Amygdala (tissue), 56 donors: ENCODE data around the gene NAT14.

Experiments
- DNase-seq, 56 donors: peaks; one replicate each; lab custom pipeline; 2025; lab: John Stamatoyannopoulos, UW

NAT14 gene

GRCh38 chr19:55497763-55498162, 12.8 kb downstream of the NAT14 start:
- no peak for DNase-seq

DNA sequence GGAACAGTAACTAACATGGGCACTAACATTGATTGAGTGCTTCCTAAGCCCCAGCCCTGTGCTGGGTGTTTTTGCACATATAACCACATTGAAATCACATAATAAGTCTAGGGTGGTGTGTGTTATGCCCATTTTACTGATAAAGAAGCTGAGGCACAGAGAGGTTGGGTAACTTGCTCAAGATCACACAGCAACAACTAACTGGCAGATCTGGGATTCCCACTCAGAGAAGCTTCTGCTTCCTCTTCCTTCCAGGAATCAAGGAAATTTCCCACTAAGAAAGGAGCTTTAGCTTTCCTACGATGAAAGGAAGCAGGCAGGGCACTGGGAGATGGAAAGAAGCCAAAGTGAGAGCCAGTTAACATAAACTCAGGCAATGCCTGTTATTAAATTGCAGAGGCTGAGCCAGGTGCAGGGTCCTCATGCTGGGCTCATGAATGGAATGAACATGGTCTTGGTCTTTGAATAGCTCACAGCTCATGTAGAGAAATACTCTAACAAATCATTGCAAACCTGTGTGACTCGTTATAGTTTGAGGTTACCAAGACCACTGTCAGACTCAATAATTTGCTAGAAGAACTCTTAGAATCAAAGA, 13.4 kb downstream of the NAT14 start:
- DNase-seq = no peak

- DNase-seq = no peak
These were observed 15.5 kb downstream of the NAT14 start for GRCh38 chr19:55500368-55500952.

DNA sequence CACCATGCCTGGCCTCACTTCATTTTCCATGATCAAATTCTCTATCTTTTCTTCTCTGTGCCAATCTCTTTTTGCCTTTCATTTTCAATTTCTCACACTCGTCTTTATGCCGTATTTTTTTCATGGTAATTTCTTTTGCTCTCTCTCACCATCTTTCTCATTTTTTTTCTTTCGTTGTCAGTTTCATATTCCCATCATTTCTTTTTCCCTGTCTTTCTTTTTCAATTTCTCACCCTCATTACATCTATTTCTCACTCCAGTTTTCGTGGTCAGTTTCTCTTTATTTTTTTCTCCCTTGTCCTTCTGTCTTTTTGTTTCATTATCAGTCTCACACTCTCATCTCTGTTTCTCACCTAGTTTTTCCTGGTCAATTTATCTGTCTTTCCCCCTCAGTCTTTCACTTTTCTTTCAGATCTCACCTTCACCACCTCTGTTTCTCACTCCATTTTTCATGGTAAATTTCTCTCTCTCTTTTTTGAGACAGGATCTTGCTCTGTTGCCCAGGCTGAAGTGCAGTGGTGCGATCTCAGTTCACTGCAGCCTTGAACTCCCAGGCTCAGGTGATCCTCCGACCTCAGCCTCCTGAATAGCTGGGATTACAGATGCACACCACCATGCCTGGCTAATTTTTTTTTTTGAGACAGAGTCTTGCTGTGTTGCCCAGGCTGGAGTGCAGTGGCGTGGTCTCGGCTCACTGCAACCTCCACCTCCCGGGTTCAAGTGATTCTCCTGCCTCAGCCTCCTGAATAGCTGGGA, 17.4 kb downstream of the NAT14 start:
- DNase-seq = no peak

GRCh38 chr19:55503157-55503501, 18.1 kb downstream of the NAT14 start:
- no peak for DNase-seq

GRCh38 chr19:55503502-55504251, 18.7 kb downstream of the NAT14 start:
- DNase-seq = peak; percentile 60 to 99 (median 91)

GRCh38 chr19:55504252-55504603, 19.2 kb downstream of the NAT14 start:
- no peak for DNase-seq

- no peak for DNase-seq
These were observed 20.0 kb downstream of the NAT14 start for GRCh38 chr19:55504981-55505380.

GRCh38 chr19:55508120-55508519, 23.1 kb downstream of the NAT14 start:
- DNase-seq = no peak

DNA sequence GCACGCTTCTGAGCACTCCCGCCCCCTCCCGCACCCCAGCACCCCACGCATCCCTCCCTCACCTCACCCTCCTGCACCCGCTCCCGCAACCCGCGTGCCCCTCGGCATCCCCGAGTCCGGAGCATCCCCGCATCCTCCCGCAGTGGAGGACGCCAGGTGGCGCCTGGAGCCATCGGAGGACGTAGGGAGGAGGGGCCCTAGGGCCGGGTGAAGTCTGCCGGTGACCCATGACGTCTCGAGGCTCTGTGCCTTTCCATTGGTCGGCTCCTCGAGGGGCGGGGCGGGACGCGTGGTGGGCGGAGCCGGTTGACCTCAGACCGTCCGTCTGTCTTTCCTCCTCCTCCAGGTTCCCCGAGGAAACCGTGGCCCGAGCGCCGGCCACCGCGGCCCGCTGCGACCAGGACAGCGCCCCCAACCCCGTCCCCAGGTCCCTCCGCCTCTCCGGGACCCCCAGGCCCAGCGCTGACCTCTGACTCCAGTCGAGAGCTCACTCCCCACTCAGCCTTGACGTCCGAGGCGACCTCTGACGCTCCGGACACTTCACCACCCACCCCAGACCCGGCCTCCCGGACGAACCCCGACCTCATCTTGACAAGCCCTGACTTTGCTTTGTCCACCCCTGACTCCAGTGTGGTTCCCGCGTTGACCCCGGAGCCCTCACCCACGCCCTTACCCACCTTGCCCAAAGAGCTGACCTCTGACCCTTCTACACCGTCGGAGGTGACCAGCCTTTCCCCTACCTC, 32.1 kb downstream of the NAT14 start:
- peak; percentile 17 to 96 (median 87) for DNase-seq

DNA sequence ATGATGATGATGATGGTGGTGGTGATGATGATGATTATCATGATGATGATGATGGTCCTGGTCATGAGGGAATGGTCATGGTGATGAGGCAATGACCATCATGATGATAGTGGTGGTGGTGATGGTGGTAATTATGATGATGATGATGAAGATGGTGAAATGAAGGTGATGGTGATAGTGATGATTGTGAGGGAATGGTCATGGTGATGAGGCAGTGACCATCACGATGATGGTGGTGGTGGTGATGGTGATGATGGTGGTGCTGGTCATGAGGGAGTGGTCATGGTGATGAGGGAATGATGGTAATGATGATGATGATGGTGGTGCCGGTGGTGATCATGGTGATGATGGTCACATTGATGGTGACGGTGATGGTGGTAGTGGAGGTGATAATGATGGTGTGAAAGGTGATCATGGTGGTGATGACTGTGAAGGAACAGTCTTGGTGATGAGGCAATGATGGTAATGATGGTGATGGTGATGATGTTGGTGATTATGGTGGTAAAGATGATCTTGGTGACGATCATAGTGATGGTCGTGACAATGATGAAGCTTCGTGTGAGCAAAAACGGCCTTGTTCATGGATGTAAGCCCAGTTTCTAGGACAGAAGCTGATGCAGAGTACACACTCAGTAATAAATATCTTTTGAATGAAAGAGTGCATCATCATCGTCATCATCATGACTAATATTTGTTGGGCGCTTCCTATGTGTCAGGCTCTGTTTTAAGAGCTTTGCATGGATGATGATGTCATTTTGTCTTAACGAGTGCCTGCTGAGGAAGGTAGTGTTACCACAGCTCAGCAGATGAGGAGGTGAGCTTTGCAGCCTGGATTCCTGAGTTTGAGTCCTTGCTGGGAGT, 34.7 kb downstream of the NAT14 start:
- no peak for DNase-seq

GRCh38 chr19:55520691-55521292, 35.8 kb downstream of the NAT14 start:
- DNase-seq = no peak

GRCh38 chr19:55525289-55526101, 40.5 kb downstream of the NAT14 start:
- no peak for DNase-seq

DNA sequence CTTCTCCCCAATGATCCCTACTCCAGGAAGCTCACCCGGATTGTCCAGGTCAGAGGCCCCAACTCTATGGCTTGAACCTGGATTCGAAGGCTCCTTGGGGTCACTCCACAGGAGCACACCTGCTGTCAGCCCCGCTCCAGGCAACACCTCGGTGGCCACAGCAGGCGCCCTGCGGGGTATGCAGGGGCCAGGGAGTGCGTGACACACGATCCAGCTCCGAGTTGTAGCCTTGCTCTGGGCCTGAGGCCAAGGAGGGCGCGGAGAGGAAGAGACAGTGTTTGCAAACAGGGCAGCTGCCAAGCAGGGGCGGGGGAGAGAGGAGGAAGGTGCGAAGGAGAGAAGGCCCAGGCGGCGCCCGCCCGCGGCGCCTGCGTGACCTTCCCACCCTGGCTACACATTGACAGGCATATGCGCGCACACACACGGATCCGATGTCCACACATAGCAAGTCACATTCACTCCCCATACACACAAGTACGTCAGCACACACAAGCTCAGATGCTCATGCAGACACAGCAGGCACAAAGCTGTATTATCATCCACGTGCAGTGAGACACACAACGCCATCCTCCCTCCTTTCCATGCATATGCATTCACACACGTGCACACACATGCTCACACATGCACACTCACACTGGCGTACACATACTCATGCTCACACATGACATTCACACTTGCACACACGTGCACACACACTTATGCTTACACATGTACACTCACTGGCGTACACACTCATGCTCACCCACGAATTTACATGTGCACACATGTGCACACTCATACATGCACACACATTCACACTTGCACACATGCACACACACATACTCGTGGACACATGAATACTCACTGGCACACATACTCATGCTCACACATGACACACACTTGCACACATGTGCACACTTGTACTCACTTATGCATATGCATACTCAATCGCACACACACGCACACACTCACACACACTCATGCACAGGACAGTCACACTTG, 41.5 kb downstream of the NAT14 start:
- peak in 4 of 56 donors; percentile 4 to 11 (median 6) for DNase-seq

DNA sequence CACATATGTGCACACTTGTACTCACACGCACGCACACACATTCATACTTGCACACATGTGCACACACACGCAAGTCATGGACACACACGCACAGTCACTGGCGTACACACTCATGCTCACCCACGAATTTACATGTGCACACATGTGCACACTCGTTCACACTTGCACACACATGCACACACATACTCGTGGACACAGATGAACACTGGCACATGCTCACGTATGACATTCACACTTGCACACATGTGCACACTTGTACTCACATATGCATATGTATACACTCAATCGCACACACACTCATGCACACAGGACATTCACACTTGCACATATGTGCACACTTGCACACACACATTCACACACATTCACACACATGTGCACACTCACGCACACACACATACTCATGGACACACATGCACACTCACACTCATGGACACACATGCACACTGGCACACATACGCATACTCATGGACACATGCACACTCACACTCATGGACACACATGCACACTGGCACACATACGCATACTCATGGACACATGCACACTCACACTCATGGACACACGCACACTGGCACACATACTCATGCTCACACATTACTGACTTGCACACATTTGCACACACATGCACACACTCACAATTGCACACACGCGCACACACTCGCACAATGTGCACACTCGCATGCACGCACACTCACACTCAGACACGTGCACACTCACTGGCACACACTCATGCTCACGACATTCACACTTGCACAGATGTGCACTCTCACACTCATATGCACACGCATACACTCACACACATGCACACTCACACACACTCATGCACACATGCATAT, 42.4 kb downstream of the NAT14 start:
- no peak for DNase-seq
